ENCODE results near the gene STXBP4. TPM values are rescaled to one million over a fixed set of nuclear protein-coding genes. Genes with fewer than 3 reads are reported as not detected.

STXBP4 gene
- total RNA-seq, 4 donors from 2014 or later, result 15.4 to 22.6 (median 19.8) TPM

DNA sequence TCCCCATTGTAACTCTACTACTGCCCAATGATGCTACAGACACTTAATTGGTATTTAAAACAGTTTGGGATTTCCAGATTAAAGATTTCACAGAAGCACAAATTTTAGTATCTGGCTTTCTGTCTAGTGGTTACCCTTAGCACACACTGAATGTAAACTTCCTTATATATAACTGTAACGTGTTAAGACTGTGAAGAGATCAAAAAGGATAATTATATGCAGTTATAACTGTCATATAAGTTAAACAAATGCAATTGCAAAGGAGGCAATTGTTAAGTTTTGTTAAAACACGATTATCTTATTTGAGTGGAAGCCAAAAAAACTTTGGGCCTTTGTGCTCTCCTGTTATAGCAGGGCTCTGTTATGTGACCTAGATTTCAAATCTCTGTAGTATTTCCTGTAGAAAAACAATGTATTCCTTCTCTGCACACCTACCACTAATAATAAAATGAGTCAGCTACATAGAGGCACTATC lies 147.9 kb downstream of the STXBP4 start:
- DNase-seq (ENCODE audit: extremely low spot score), result no peak
- WGBS, result 7% methylated on average over 2 of the region's 2 CpGs
- no peaks in the 10 kb centered on the region for H3K27me3 ChIP-seq

GRCh38 chr17:55117164-55117563 lies 148.6 kb downstream of the STXBP4 start:
- WGBS, result 64% methylated on average over 3 of the region's 3 CpGs
- intact Hi-C loops (cut with DNase I), result no loop called here
- Histone ChIP-seq H3K36me3 (no peaks in the 10 kb centered on the region), H3K4me1 (peaks cover 3 to 13% (median 10%) of the 10 kb centered on the region in 4 donors), H3K27me3 (no peaks in the 10 kb centered on the region), H3K4me3 (no peak overlapping the region), H3K27ac (replicated peaks in 1 of 4) (no peak overlapping the region), H3K9me3 (no peaks in the 10 kb centered on the region)
- TF ChIP-seq EP300 (IDR thresholded peaks at IDR 0.05), result no peak
- TF ChIP-seq, protein P1, sequence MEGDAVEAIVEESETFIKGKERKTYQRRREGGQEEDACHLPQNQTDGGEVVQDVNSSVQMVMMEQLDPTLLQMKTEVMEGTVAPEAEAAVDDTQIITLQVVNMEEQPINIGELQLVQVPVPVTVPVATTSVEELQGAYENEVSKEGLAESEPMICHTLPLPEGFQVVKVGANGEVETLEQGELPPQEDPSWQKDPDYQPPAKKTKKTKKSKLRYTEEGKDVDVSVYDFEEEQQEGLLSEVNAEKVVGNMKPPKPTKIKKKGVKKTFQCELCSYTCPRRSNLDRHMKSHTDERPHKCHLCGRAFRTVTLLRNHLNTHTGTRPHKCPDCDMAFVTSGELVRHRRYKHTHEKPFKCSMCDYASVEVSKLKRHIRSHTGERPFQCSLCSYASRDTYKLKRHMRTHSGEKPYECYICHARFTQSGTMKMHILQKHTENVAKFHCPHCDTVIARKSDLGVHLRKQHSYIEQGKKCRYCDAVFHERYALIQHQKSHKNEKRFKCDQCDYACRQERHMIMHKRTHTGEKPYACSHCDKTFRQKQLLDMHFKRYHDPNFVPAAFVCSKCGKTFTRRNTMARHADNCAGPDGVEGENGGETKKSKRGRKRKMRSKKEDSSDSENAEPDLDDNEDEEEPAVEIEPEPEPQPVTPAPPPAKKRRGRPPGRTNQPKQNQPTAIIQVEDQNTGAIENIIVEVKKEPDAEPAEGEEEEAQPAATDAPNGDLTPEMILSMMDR (IDR thresholded peaks at IDR 0.05), result no peak
- no peak for TF ChIP-seq POLR2AphosphoS5 (IDR thresholded peaks at IDR 0.05)
- DNase-seq (ENCODE audit: extremely low spot score), result no peak

More for the DNA sequence above, 147.9 kb downstream of the STXBP4 start:
- Histone ChIP-seq H3K36me3 (no peaks in the 10 kb centered on the region), H3K4me3 (no peak overlapping the region), H3K9me3 (no peaks in the 10 kb centered on the region), H3K4me1 (peaks cover 3 to 13% (median 10%) of the 10 kb centered on the region in 4 donors), H3K27ac (replicated peaks in 1 of 4) (no peak overlapping the region)
- intact Hi-C loops (cut with DNase I), result no loop called here
- TF ChIP-seq, protein P1 (IDR thresholded peaks at IDR 0.05), result no peak
- TF ChIP-seq POLR2AphosphoS5 (IDR thresholded peaks at IDR 0.05) (no peak), EP300 (IDR thresholded peaks at IDR 0.05) (no peak), POLR2A (IDR thresholded peaks at IDR 0.05; ENCODE audit: low read depth) (no peak)

- TF ChIP-seq, protein P1 (IDR thresholded peaks at IDR 0.05), result no peak
- no peak for TF ChIP-seq POLR2AphosphoS5 (IDR thresholded peaks at IDR 0.05)
- DNase-seq (ENCODE audit: extremely low spot score), result no peak
- Histone ChIP-seq H3K9me3 (no peaks in the 10 kb centered on the region), H3K36me3 (no peaks in the 10 kb centered on the region), H3K4me1 (peaks cover 3 to 13% (median 10%) of the 10 kb centered on the region in 4 donors), H3K4me3 (no peak overlapping the region), H3K27me3 (no peaks in the 10 kb centered on the region), H3K27ac (replicated peaks in 1 of 4) (no peak overlapping the region)
- intact Hi-C loops (cut with DNase I), result no loop called here
Observed at GRCh38 chr17:55120651-55121050, 152.1 kb downstream of the STXBP4 start.

DNA sequence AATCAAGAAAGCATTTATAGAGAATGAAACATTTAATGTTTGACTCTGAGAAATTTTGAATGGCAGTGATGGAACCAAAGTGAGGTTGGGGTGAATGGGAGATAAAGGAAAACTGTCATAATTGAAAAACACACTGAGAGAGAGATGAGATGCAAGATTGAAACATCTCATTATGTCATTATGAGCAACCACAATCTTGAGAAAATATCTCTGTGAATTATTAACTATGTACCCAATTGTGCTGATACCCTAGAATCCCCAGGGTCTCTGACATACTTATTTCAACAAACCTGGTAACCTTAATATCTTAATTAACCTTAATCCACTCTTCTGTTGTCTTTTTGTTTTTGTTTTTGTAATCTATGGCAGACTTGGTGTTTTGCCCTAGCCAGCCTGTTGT lies 152.7 kb downstream of the STXBP4 start:
- TF ChIP-seq EP300 (IDR thresholded peaks at IDR 0.05) (no peak), POLR2A (IDR thresholded peaks at IDR 0.05; ENCODE audit: low read depth) (no peak), POLR2AphosphoS5 (IDR thresholded peaks at IDR 0.05) (no peak)
- TF ChIP-seq, protein P1 (IDR thresholded peaks at IDR 0.05), result no peak
- Histone ChIP-seq H3K36me3 (no peaks in the 10 kb centered on the region), H3K27ac (replicated peaks in 1 of 4) (no peak overlapping the region), H3K27me3 (no peaks in the 10 kb centered on the region), H3K4me3 (no peak overlapping the region), H3K9me3 (no peaks in the 10 kb centered on the region), H3K4me1 (peaks cover 3 to 12% (median 9%) of the 10 kb centered on the region in 4 donors)
- DNase-seq (ENCODE audit: extremely low spot score), result no peak
- intact Hi-C loops (cut with DNase I), result no loop called here

DNA sequence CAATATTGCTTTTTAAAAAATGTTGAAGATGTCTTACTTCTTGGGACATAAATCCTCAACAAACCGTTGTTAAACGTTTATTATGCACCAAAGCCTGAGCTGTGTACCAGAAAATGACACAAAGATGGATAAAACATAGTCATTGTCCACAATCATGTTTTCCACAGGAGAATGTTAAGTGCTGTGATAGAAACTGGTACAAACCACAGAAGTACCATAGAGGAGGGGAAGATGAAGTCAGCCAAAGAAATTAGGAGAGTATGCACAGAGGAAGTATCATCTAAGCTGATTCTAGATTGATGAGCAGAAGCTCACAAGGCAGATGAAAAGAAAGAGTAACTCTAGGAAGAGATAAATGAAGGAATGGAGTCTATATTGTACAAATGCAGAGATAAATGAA lies 153.5 kb downstream of the STXBP4 start:
- H3K4me3 ChIP-seq, result no peak overlapping the region
- no peak for DNase-seq (ENCODE audit: extremely low spot score)
- H3K9me3 ChIP-seq, result no peaks in the 10 kb centered on the region
- H3K36me3 ChIP-seq, result no peaks in the 10 kb centered on the region
- TF ChIP-seq EP300 (IDR thresholded peaks at IDR 0.05) (no peak), POLR2AphosphoS5 (IDR thresholded peaks at IDR 0.05) (no peak), POLR2A (IDR thresholded peaks at IDR 0.05; ENCODE audit: low read depth) (no peak)
- TF ChIP-seq, protein P1 (IDR thresholded peaks at IDR 0.05), result no peak
- H3K27ac ChIP-seq (replicated peaks in 1 of 4), result no peak overlapping the region
- H3K4me1 ChIP-seq, result peaks cover 0 to 3% (median 1%) of the 10 kb centered on the region in 4 donors
- intact Hi-C loops (cut with DNase I), result no loop called here
- WGBS, result 100% methylated on average over 2 of the region's 2 CpGs
- no peaks in the 10 kb centered on the region for H3K27me3 ChIP-seq
